ENCODE measurements around the gene COX5B. TPM values are rescaled to one million over a fixed set of nuclear protein-coding genes. Genes with fewer than 3 reads are reported as not detected.

The COX5B gene
- total RNA-seq, 4 donors from 2014 or later: 464 to 811 (median 612) TPM

GRCh38 chr2:97653473-97653872, 7.6 kb downstream of the COX5B start:
- Histone ChIP-seq H3K36me3 (peaks cover 0 to 24% (median 8%) of the 10 kb centered on the region in 4 donors), H3K9me3 (no peaks in the 10 kb centered on the region), H3K4me3 (no peak overlapping the region), H3K4me1 (peaks cover 0 to 17% (median 9%) of the 10 kb centered on the region in 4 donors), H3K27me3 (no peaks in the 10 kb centered on the region), H3K27ac (no peak overlapping the region)
- DNase-seq: no peak
- in situ Hi-C loops (cut with MboI; ENCODE audit: low pct_ligation_motif_present in 1 of 4, low pct_unique_long_range_greater_than_20kb in 1 of 4, low sequenced_read_pairs in 3 of 4) (loop anchor here in 1 of 4 donors (25.0 kb wide), 1 partner anchor 1591 kb away; no protein-coding TSS in a partner anchor), intact Hi-C loops (cut with DNase I; ENCODE audit: low total_unique reads) (no loop called here)
- TF ChIP-seq CTCF (IDR thresholded peaks at IDR 0.05): no peak
- WGBS, 2 donors (ENCODE audit: low coverage in 1 of 2): 68 to 97% methylated on average over 2 of the region's 2 CpGs

- H3K36me3 ChIP-seq: peaks cover 0 to 21% (median 6%) of the 10 kb centered on the region in 4 donors
- no peak for TF ChIP-seq CTCF (IDR thresholded peaks at IDR 0.05)
- TF ChIP-seq POLR2A (IDR thresholded peaks at IDR 0.05): no peak
- no peak for TF ChIP-seq POLR2AphosphoS5 (IDR thresholded peaks at IDR 0.05)
- no peak for TF ChIP-seq EP300 (IDR thresholded peaks at IDR 0.05; ENCODE audit: low read depth)
- intact Hi-C loops (cut with DNase I; ENCODE audit: low total_unique reads): no loop called here
Observed at GRCh38 chr2:97653874-97654273, 8.0 kb downstream of the COX5B start.

GRCh38 chr2:97654309-97654708, 8.4 kb downstream of the COX5B start:
- no peaks in the 10 kb centered on the region for H3K27me3 ChIP-seq
- H3K27ac ChIP-seq: no peak overlapping the region
- WGBS, 2 donors (ENCODE audit: low coverage in 1 of 2): 89 to 100% methylated on average over 4 to 5 of the region's 5 CpGs
- peaks cover 0 to 17% (median 3%) of the 10 kb centered on the region in 4 donors for H3K36me3 ChIP-seq
- intact Hi-C loops (cut with DNase I; ENCODE audit: low total_unique reads): no loop called here
- H3K9me3 ChIP-seq: no peaks in the 10 kb centered on the region
- in situ Hi-C loops (cut with MboI; ENCODE audit: low pct_ligation_motif_present in 1 of 4, low pct_unique_long_range_greater_than_20kb in 1 of 4, low sequenced_read_pairs in 3 of 4): loop anchor here in 1 of 4 donors (25.0 kb wide), 1 partner anchor 1592 kb away; no protein-coding TSS in a partner anchor
- H3K4me3 ChIP-seq: no peak overlapping the region
- no peak for DNase-seq
- H3K4me1 ChIP-seq: peaks cover 0 to 9% (median 6%) of the 10 kb centered on the region in 4 donors
- no peak for TF ChIP-seq EP300 (IDR thresholded peaks at IDR 0.05; ENCODE audit: low read depth)
- TF ChIP-seq CTCF (IDR thresholded peaks at IDR 0.05): no peak
- no peak for TF ChIP-seq POLR2AphosphoS5 (IDR thresholded peaks at IDR 0.05)
- TF ChIP-seq POLR2A (IDR thresholded peaks at IDR 0.05): no peak

More at GRCh38 chr2:97653874-97654273, 8.0 kb downstream of the COX5B start:
- H3K4me3 ChIP-seq: no peak overlapping the region
- no peaks in the 10 kb centered on the region for H3K27me3 ChIP-seq
- peaks cover 0 to 13% (median 7%) of the 10 kb centered on the region in 4 donors for H3K4me1 ChIP-seq
- DNase-seq: no peak
- no peaks in the 10 kb centered on the region for H3K9me3 ChIP-seq
- no peak overlapping the region for H3K27ac ChIP-seq
- in situ Hi-C loops (cut with MboI; ENCODE audit: low pct_ligation_motif_present in 1 of 4, low pct_unique_long_range_greater_than_20kb in 1 of 4, low sequenced_read_pairs in 3 of 4): loop anchor here in 1 of 4 donors (25.0 kb wide), 1 partner anchor 1592 kb away; no protein-coding TSS in a partner anchor
- WGBS, 2 donors (ENCODE audit: low coverage in 1 of 2): 95 to 100% methylated on average over 1 of the region's 1 CpG

DNA sequence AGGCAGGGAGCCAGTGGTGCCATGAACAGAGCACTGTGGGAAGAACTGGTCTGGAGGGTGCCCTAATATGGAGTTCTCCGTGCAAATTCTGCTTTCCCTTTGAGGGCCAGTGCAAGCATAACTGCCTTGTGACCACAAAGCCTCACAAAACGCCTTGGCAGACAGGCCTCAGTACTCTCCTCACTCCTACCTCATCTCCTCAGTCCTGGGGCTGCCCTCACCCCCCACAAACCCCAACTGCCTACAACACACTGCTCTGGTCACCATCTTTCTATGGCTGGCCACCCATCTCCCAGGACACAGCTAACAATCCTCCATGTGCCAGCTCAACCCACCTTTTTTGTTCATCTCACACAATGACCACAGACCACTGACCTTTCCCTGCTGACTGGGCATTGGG, 8.9 kb downstream of the COX5B start:
- Histone ChIP-seq H3K36me3 (peaks cover 0 to 17% (median 3%) of the 10 kb centered on the region in 4 donors), H3K4me3 (no peak overlapping the region), H3K27me3 (no peaks in the 10 kb centered on the region), H3K27ac (no peak overlapping the region), H3K9me3 (no peaks in the 10 kb centered on the region), H3K4me1 (peaks cover 0 to 4% (median 1%) of the 10 kb centered on the region in 4 donors)
- 80% methylated on average over 2 of the region's 2 CpGs; no CpG with 5 or more reads in 1 of the 2 donors for WGBS, 2 donors (ENCODE audit: low coverage in 1 of 2)
- intact Hi-C loops (cut with DNase I; ENCODE audit: low total_unique reads) (no loop called here), in situ Hi-C loops (cut with MboI; ENCODE audit: low pct_ligation_motif_present in 1 of 4, low pct_unique_long_range_greater_than_20kb in 1 of 4, low sequenced_read_pairs in 3 of 4) (loop anchor here in 1 of 4 donors (25.0 kb wide), 1 partner anchor 1592 kb away; no protein-coding TSS in a partner anchor)
- no peak for DNase-seq
- TF ChIP-seq POLR2A (IDR thresholded peaks at IDR 0.05) (no peak), CTCF (IDR thresholded peaks at IDR 0.05) (no peak), EP300 (IDR thresholded peaks at IDR 0.05; ENCODE audit: low read depth) (no peak), POLR2AphosphoS5 (IDR thresholded peaks at IDR 0.05) (no peak)
